Fibroblast of skin of right biceps (primary cell): ENCODE data around the gene ZNF609.
"Not testable (repeated sequence)": the region's sequence is repeated elsewhere in the genome, so short reads cannot be mapped to it uniquely, and the experiment has no call there.

Source experiments
- DNase-seq: peaks from one replicate; pipeline ENCODE4 v3.0.0-alpha.2; 2013

The ZNF609 gene

GRCh38 chr15:64630396-64631107 is 170.2 kb downstream of the ZNF609 start:
- peak; percentile 30 for DNase-seq

GRCh38 chr15:64632639-64633038 is 172.3 kb downstream of the ZNF609 start:
- DNase-seq = not testable (repeated sequence)

GRCh38 chr15:64633332-64633731 is 173.0 kb downstream of the ZNF609 start:
- DNase-seq = no peak

- no peak for DNase-seq
Observed at GRCh38 chr15:64634027-64634426, 173.6 kb downstream of the ZNF609 start.

- peak; percentile 47 for DNase-seq
Observed at GRCh38 chr15:64634576-64635498, 174.5 kb downstream of the ZNF609 start.

- peak; percentile 40 for DNase-seq
Observed at GRCh38 chr15:64635499-64636495, 175.4 kb downstream of the ZNF609 start.

- no peak for DNase-seq
Observed at GRCh38 chr15:64636556-64636955, 176.2 kb downstream of the ZNF609 start.

- DNase-seq = no peak
Observed at GRCh38 chr15:64637412-64637811, 177.0 kb downstream of the ZNF609 start.

- DNase-seq = not testable (repeated sequence)
Observed at GRCh38 chr15:64639744-64640143, 179.4 kb downstream of the ZNF609 start.

GRCh38 chr15:64640146-64640871 is 179.9 kb downstream of the ZNF609 start:
- DNase-seq = no peak

- no peak for DNase-seq
Observed at GRCh38 chr15:64642875-64643274, 182.5 kb downstream of the ZNF609 start.

GRCh38 chr15:64643685-64644084 is 183.3 kb downstream of the ZNF609 start:
- DNase-seq = no peak

- not testable (repeated sequence) for DNase-seq
Observed at GRCh38 chr15:64644811-64645210, 184.4 kb downstream of the ZNF609 start.

GRCh38 chr15:64645995-64646394 is 185.6 kb downstream of the ZNF609 start:
- no peak for DNase-seq

GRCh38 chr15:64647367-64647766 is 187.0 kb downstream of the ZNF609 start:
- DNase-seq = no peak

GRCh38 chr15:64650552-64650951 is 190.2 kb downstream of the ZNF609 start:
- no peak for DNase-seq

- no peak for DNase-seq
Observed at GRCh38 chr15:64651601-64652191, 191.3 kb downstream of the ZNF609 start.

- peak; percentile 17 for DNase-seq
Observed at GRCh38 chr15:64653757-64654156, 193.4 kb downstream of the ZNF609 start.

GRCh38 chr15:64656508-64656907 is 196.1 kb downstream of the ZNF609 start:
- DNase-seq = no peak

GRCh38 chr15:64665179-64665578 is 204.8 kb downstream of the ZNF609 start:
- no peak for DNase-seq

GRCh38 chr15:64667736-64668161 is 207.4 kb downstream of the ZNF609 start:
- DNase-seq = peak; percentile 84

- no peak for DNase-seq
Observed at GRCh38 chr15:64673866-64674265, 213.5 kb downstream of the ZNF609 start.
